ENCODE data around the gene STK17A. TPM values are rescaled to one million over a fixed set of nuclear protein-coding genes. Genes with fewer than 3 reads are reported as not detected.
A peak's percentile ranks its signal among the peaks of the same experiment; 100 is the strongest.
"Not testable (repeated sequence)": the region's sequence is repeated elsewhere in the genome, so short reads cannot be mapped to it uniquely, and the experiment has no call there.

STK17A gene
- total RNA-seq, 1 donor from 2014 or later = 23.8 TPM

- ATAC-seq (ENCODE audit: poor library complexity) (no peak), DNase-seq (no peak)
- intact Hi-C loops (cut with DNase I) = loop anchor here (10.0 kb wide), 1 partner anchor 245 kb away; no protein-coding TSS in a partner anchor
Observed at GRCh38 chr7:43589728-43590127, 6.8 kb downstream of the STK17A start.

- no peak for ATAC-seq (ENCODE audit: poor library complexity)
- intact Hi-C loops (cut with DNase I) = no loop called here
- DNase-seq = no peak
Observed at GRCh38 chr7:43590862-43591557, 8.1 kb downstream of the STK17A start.

- no peak for ATAC-seq (ENCODE audit: poor library complexity)
- no peak for DNase-seq
- intact Hi-C loops (cut with DNase I) = no loop called here
Observed at GRCh38 chr7:43591558-43592180, 8.8 kb downstream of the STK17A start.

GRCh38 chr7:43592326-43592725 is 9.4 kb downstream of the STK17A start:
- intact Hi-C loops (cut with DNase I) = no loop called here
- ATAC-seq (ENCODE audit: poor library complexity) (no peak), DNase-seq (no peak)

- no peak for ATAC-seq (ENCODE audit: poor library complexity)
- intact Hi-C loops (cut with DNase I) = no loop called here
Observed at GRCh38 chr7:43593010-43593409, 10.1 kb downstream of the STK17A start.

GRCh38 chr7:43594020-43594419 is 11.1 kb downstream of the STK17A start:
- intact Hi-C loops (cut with DNase I) = no loop called here
- ATAC-seq (ENCODE audit: poor library complexity) (no peak), DNase-seq (no peak)

More at GRCh38 chr7:43593010-43593409, 10.1 kb downstream of the STK17A start:
- DNase-seq = no peak

GRCh38 chr7:43596426-43596825 is 13.5 kb downstream of the STK17A start:
- DNase-seq; ATAC-seq (ENCODE audit: poor library complexity); intact Hi-C loops (cut with DNase I): not testable (repeated sequence)

GRCh38 chr7:43600056-43600455 is 17.1 kb downstream of the STK17A start:
- no peak for ATAC-seq (ENCODE audit: poor library complexity)
- intact Hi-C loops (cut with DNase I) = no loop called here

GRCh38 chr7:43602256-43602655 is 19.3 kb downstream of the STK17A start:
- no peak for ATAC-seq (ENCODE audit: poor library complexity)
- intact Hi-C loops (cut with DNase I) = no loop called here
- no peak for DNase-seq

More at GRCh38 chr7:43600056-43600455, 17.1 kb downstream of the STK17A start:
- no peak for DNase-seq

GRCh38 chr7:43604251-43604650 is 21.3 kb downstream of the STK17A start:
- ATAC-seq (ENCODE audit: poor library complexity) (no peak), DNase-seq (no peak)
- intact Hi-C loops (cut with DNase I) = no loop called here

GRCh38 chr7:43609097-43609496 is 26.2 kb downstream of the STK17A start:
- intact Hi-C loops (cut with DNase I) = no loop called here
- ATAC-seq (ENCODE audit: poor library complexity) = no peak
- no peak for DNase-seq

GRCh38 chr7:43612128-43612527 is 29.2 kb downstream of the STK17A start:
- intact Hi-C loops (cut with DNase I) = no loop called here
- ATAC-seq (ENCODE audit: poor library complexity) = no peak
- no peak for DNase-seq

GRCh38 chr7:43612599-43613589 is 30.0 kb downstream of the STK17A start:
- ATAC-seq (ENCODE audit: poor library complexity) (peak; percentile 22), DNase-seq (no peak)
- intact Hi-C loops (cut with DNase I) = no loop called here

- no peak for DNase-seq
- no peak for ATAC-seq (ENCODE audit: poor library complexity)
- intact Hi-C loops (cut with DNase I) = no loop called here
Observed at GRCh38 chr7:43615558-43616145, 32.7 kb downstream of the STK17A start.

GRCh38 chr7:43616977-43617376 is 34.1 kb downstream of the STK17A start:
- no peak for ATAC-seq (ENCODE audit: poor library complexity)
- DNase-seq = no peak
- intact Hi-C loops (cut with DNase I) = no loop called here

GRCh38 chr7:43618073-43618472 is 35.2 kb downstream of the STK17A start:
- ATAC-seq (ENCODE audit: poor library complexity) (no peak), DNase-seq (no peak)
- intact Hi-C loops (cut with DNase I) = no loop called here

- ATAC-seq (ENCODE audit: poor library complexity) = no peak
- no peak for DNase-seq
- intact Hi-C loops (cut with DNase I) = no loop called here
Observed at GRCh38 chr7:43619213-43620012, 36.5 kb downstream of the STK17A start.

Data from Right ventricle myocardium superior (tissue), 1 donor.